HepG2 (cell line): ENCODE measurements around the gene MARCHF5. TPM values are rescaled to one million over a fixed set of nuclear protein-coding genes. Genes with fewer than 3 reads are reported as not detected.
A peak's percentile ranks its signal among the peaks of the same experiment; 100 is the strongest.

Experiments
- AGO1 ChIP-seq: fragments of 200-400 bp; formaldehyde crosslinking; IDR thresholded peaks from 2 replicates; pipeline ENCODE4 v1.6.1; 2017; ENCODE audit warnings: mild to moderate bottlenecking, low read depth, low read length, moderate library complexity; ENCODE audit not compliant: poor library complexity, severe bottlenecking
- CCAR2 ChIP-seq: fragments of 200-400 bp; formaldehyde crosslinking; optimal IDR thresholded peaks from 2 replicates; pipeline ENCODE3; 2018; ENCODE audit warnings: low read depth, mild to moderate bottlenecking, low read length, moderate library complexity
- JUN ChIP-seq: sonication (generic); formaldehyde crosslinking; IDR thresholded peaks from 2 replicates; pipeline ENCODE4 v1.4.0; 2020; ENCODE audit warnings: mild to moderate bottlenecking, missing genetic modification reagents
- NR3C1 ChIP-seq: sonication (generic); formaldehyde crosslinking; IDR thresholded peaks from 2 replicates; pipeline ENCODE4 v1.4.0; 2020; ENCODE audit warnings: missing genetic modification reagents
- SSRP1 ChIP-seq: IDR thresholded peaks from 2 replicates; pipeline ENCODE4 v1.6.1; 2016; ENCODE audit warnings: control low read depth
- TMF1 ChIP-seq: sonication (generic); formaldehyde crosslinking; IDR thresholded peaks from 2 replicates; pipeline ENCODE4 v1.8.1; 2022; ENCODE audit warnings: low read depth, missing genetic modification reagents
- ZNF614 ChIP-seq: IDR thresholded peaks from 2 replicates; pipeline ENCODE4 v1.6.1; 2018; ENCODE audit warnings: missing biosample characterization, missing genetic modification reagents, inconsistent platforms, borderline replicate concordance
- ZNF724P ChIP-seq: sonication (generic); formaldehyde crosslinking; IDR thresholded peaks from 2 replicates; pipeline ENCODE4 v1.8.0; 2022; ENCODE audit warnings: missing genetic modification reagents, borderline replicate concordance
- polyA plus RNA-seq, 8 experiments: library from polyadenylated mRNA; depleted of rRNA in 3 of 8; stranded (reverse) in 7 of 8; unstranded in 1 of 8; fragments of >200 nt; fragmentation: Illumina TruSeq in 4 of 8; extraction: Trizol in 4 of 8; gene quantifications; 2 replicates each; pipeline versions ENCODE4 v1.2.1 to v1.2.3, GENCODE V29; 2011 to 2016; ENCODE audit warnings: low read depth in 4 of 8, missing spikeins in 1 of 8, mixed read lengths in 1 of 8; ENCODE audit not compliant: insufficient read depth in 1 of 8
- total RNA-seq, 5 experiments: library from RNA; depleted of rRNA; stranded (reverse); fragments of >200 nt; fragmentation: Illumina TruSeq; extraction: Trizol; gene quantifications; 2 replicates each; pipeline ENCODE4 v1.2.3, GENCODE V29; 2016; ENCODE audit warnings: low read depth in 1 of 5
- TF ChIP-seq, protein P1 (sequence below), 2 experiments: sonication (generic) in 1 of 2; formaldehyde crosslinking in 1 of 2; IDR thresholded peaks; 2 replicates each; pipeline versions ENCODE4 v1.4.0 to v1.6.1; 2016 to 2020; ENCODE audit warnings: borderline replicate concordance in 1 of 2, low read depth in 1 of 2, mild to moderate bottlenecking in 1 of 2, missing genetic modification reagents in 1 of 2
- TF ChIP-seq, protein P2 (sequence below): sonication (generic); formaldehyde crosslinking; conservative IDR thresholded peaks from 2 replicates; pipeline ENCODE4 v1.8.1; 2023; ENCODE audit warnings: missing genetic modification reagents
- TF ChIP-seq, protein P3 (sequence below): sonication (generic); formaldehyde crosslinking; IDR thresholded peaks from 2 replicates; pipeline ENCODE4 v1.5.1; 2020; ENCODE audit warnings: missing genetic modification reagents, mild to moderate bottlenecking, borderline replicate concordance
- TF ChIP-seq, protein P4 (sequence below): IDR thresholded peaks from 2 replicates; pipeline ENCODE4 v1.6.1; 2018; ENCODE audit warnings: missing genetic modification reagents
- TF ChIP-seq, protein P5 (sequence below): sonication (generic); formaldehyde crosslinking; IDR thresholded peaks from 2 replicates; pipeline ENCODE4 v1.4.0; 2020; ENCODE audit warnings: missing genetic modification reagents

The MARCHF5 gene
- total and polyA plus RNA-seq, 2 of the 13 experiments (the other 11 are each of a cell fraction or from before 2014, with no cell fraction given): 19.4 to 21.0 TPM

DNA sequence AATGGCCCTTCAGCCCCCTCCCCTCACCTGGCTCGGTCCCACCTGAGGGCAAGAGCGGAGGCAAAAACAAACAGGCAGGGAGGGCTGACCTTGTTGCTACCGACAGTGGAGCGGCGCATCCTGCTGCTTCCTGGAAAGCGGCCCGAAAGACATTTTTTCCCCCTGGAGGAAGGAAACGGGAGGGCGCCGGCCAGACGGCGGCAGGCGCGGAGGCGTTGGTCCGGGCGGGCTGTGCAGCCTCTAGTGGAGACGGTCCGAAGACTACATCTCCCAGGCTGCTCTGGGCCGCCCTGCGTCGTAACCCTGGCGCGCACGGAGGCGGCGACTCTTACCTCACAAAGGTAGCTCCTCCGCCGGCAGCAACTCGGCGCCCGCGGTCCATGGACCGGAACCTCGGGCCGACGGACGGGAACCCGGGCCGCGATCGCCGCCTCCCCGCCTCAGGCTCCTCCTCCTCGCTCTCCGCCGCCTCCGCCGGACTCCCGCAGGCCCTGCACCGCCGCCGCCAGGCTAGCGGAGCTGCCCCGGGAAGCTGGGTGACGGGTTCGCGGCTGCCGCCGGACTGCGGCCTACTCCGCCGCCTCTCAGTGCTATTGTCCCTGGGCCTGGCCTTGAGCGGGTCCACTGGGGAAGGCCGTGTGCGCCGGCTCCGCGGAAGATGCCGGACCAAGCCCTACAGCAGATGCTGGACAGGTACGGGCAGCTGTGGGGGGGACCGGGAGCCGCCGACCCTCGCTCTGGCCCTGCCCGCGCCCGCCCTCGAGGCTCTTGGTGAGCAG lies at the start of gene MARCHF5, which contains the start of gene CPEB3 (continued):
- TF ChIP-seq NR3C1 (CRISPR knock-in tag) (no peak), ZNF614 (CRISPR knock-in tag) (peak; percentile 59; the same call in 1 of the 2 replicates), CCAR2 (peak; percentile 72), SSRP1 (CRISPR knock-in tag) (peak; percentile 54; the same call in 1 of the 2 replicates), AGO1 (no peak), ZNF724P (CRISPR knock-in tag) (peak; percentile 89; the same call in 1 of the 2 replicates), JUN (no peak), TMF1 (CRISPR knock-in tag) (peak; percentile 87; the same call in 1 of the 2 replicates)
- TF ChIP-seq, protein P1, sequence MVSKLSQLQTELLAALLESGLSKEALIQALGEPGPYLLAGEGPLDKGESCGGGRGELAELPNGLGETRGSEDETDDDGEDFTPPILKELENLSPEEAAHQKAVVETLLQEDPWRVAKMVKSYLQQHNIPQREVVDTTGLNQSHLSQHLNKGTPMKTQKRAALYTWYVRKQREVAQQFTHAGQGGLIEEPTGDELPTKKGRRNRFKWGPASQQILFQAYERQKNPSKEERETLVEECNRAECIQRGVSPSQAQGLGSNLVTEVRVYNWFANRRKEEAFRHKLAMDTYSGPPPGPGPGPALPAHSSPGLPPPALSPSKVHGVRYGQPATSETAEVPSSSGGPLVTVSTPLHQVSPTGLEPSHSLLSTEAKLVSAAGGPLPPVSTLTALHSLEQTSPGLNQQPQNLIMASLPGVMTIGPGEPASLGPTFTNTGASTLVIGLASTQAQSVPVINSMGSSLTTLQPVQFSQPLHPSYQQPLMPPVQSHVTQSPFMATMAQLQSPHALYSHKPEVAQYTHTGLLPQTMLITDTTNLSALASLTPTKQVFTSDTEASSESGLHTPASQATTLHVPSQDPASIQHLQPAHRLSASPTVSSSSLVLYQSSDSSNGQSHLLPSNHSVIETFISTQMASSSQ (IDR thresholded peaks at IDR 0.05; ENCODE audit: low read depth): no peak
- TF ChIP-seq, protein P1 (CRISPR knock-in tag; IDR thresholded peaks at IDR 0.05; ENCODE audit: borderline replicate concordance): peak; percentile 78
- TF ChIP-seq, protein P2, sequence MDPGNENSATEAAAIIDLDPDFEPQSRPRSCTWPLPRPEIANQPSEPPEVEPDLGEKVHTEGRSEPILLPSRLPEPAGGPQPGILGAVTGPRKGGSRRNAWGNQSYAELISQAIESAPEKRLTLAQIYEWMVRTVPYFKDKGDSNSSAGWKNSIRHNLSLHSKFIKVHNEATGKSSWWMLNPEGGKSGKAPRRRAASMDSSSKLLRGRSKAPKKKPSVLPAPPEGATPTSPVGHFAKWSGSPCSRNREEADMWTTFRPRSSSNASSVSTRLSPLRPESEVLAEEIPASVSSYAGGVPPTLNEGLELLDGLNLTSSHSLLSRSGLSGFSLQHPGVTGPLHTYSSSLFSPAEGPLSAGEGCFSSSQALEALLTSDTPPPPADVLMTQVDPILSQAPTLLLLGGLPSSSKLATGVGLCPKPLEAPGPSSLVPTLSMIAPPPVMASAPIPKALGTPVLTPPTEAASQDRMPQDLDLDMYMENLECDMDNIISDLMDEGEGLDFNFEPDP: no peak
- TF ChIP-seq, protein P3, sequence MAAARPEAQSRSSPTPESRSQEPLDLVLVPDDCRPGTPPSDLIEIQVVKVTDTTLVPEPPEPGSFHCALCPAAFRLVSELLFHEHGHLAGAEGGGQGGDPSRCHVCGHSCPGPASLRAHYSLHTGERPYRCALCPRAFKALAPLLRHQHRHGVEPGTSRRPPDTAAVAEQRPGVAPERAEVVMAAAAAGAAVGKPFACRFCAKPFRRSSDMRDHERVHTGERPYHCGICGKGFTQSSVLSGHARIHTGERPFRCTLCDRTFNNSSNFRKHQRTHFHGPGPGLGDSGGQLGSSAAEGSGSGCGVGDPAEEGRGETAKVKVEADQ (CRISPR knock-in tag): peak; percentile 23; the same call in 1 of the 2 replicates
- TF ChIP-seq, protein P4, sequence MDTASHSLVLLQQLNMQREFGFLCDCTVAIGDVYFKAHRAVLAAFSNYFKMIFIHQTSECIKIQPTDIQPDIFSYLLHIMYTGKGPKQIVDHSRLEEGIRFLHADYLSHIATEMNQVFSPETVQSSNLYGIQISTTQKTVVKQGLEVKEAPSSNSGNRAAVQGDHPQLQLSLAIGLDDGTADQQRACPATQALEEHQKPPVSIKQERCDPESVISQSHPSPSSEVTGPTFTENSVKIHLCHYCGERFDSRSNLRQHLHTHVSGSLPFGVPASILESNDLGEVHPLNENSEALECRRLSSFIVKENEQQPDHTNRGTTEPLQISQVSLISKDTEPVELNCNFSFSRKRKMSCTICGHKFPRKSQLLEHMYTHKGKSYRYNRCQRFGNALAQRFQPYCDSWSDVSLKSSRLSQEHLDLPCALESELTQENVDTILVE (CRISPR knock-in tag): peak; percentile 93
- TF ChIP-seq, protein P5, sequence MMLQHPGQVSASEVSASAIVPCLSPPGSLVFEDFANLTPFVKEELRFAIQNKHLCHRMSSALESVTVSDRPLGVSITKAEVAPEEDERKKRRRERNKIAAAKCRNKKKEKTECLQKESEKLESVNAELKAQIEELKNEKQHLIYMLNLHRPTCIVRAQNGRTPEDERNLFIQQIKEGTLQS (CRISPR knock-in tag): no peak
